Panc1 (cell line): ENCODE results near the gene LZTFL1. TPM values are rescaled to one million over a fixed set of nuclear protein-coding genes. Genes with fewer than 3 reads are reported as not detected.

ENCODE experiments used
- ATAC-seq: fragments of 200-7000 bp; cut with Tn5 transposase; 2 replicates; pipeline ENCODE4 v1.9.1; 2020; ENCODE audit warnings: mild to moderate bottlenecking, moderate library complexity
- BruUV-seq: library from RNA; stranded (reverse); fragments of 400-500 nt; replicated peaks from 2 replicates; lab custom pipeline; 2021; lab: Mats Ljungman, UMichigan
- CTCF ChIA-PET: fragments of 300-600 bp; sonication (Branson Sonifier 250); formaldehyde crosslinking; loops from one replicate; lab custom pipeline; 2022; ENCODE audit warnings: antibody characterized with exemption; lab: Charles Lee
- POLR2A ChIA-PET: fragments of 300-600 bp; sonication (Branson Sonifier 250); formaldehyde crosslinking; loops from one replicate; lab custom pipeline; 2022; ENCODE audit warnings: antibody characterized with exemption; lab: Charles Lee
- DNase-seq: peaks from one replicate; pipeline ENCODE4 v3.0.0-alpha.2; 2010; ENCODE audit warnings: low read depth, low spot score
- H3K27ac ChIP-seq: 2 replicates; pipeline ENCODE4 v1.5.1; 2011; ENCODE audit warnings: mild to moderate bottlenecking, low read length, inconsistent platforms
- H3K27me3 ChIP-seq: fragments of 200-500 bp; sonication (Bioruptor generic); 2 replicates; pipeline ENCODE4 v1.6.0; 2014; ENCODE audit warnings: low read length, inconsistent platforms; ENCODE audit not compliant: control insufficient read depth, insufficient read depth
- H3K36me3 ChIP-seq: fragments of 200-500 bp; sonication (Bioruptor generic); 2 replicates; pipeline ENCODE4 v1.5.1; 2014; ENCODE audit warnings: inconsistent platforms, mild to moderate bottlenecking, low read length, moderate library complexity; ENCODE audit not compliant: control insufficient read depth, insufficient read depth
- H3K4me1 ChIP-seq: 2 replicates; pipeline ENCODE4 v1.5.1; 2011; ENCODE audit warnings: inconsistent platforms, mild to moderate bottlenecking, low read length, moderate library complexity; ENCODE audit not compliant: control insufficient read depth, insufficient read depth
- H3K4me3 ChIP-seq, 2 experiments: 2 replicates each; pipeline ENCODE4 v1.5.1; 2011 to 2012; ENCODE audit warnings: low read depth in 2 of 2, low read length in 2 of 2, mild to moderate bottlenecking in 2 of 2, inconsistent platforms in 1 of 2, moderate library complexity in 1 of 2
- H3K9me3 ChIP-seq: fragments of 200-500 bp; sonication (Bioruptor generic); 2 replicates; pipeline ENCODE4 v1.5.1; 2014; ENCODE audit warnings: low read depth, mild to moderate bottlenecking, inconsistent platforms, low read length, moderate library complexity; ENCODE audit not compliant: control insufficient read depth, insufficient read depth
- CTCF ChIP-seq: fragments of 450-650 bp; IDR thresholded peaks from 2 replicates; pipeline ENCODE4 v1.5.1; 2017; ENCODE audit warnings: mild to moderate bottlenecking
- POLR2AphosphoS5 ChIP-seq: IDR thresholded peaks from 2 replicates; pipeline ENCODE4 v1.6.1; 2012; ENCODE audit warnings: mild to moderate bottlenecking, low read depth, low read length, moderate library complexity
- REST ChIP-seq, 2 experiments: IDR thresholded peaks; 2 replicates each; pipeline ENCODE4 v1.6.1; 2011 to 2012; ENCODE audit warnings: low read depth in 2 of 2, control low read depth in 1 of 2, low read length in 1 of 2, mild to moderate bottlenecking in 1 of 2, moderate library complexity in 1 of 2; ENCODE audit not compliant: insufficient read depth in 1 of 2
- SIN3A ChIP-seq: IDR thresholded peaks from 2 replicates; pipeline ENCODE4 v1.6.1; 2012; ENCODE audit warnings: low read depth, mild to moderate bottlenecking, low read length, moderate library complexity, borderline replicate concordance; ENCODE audit not compliant: insufficient read depth
- TCF7L2 ChIP-seq: IDR thresholded peaks from 2 replicates; pipeline ENCODE4 v1.6.1; 2011; ENCODE audit warnings: mild to moderate bottlenecking, low read depth, low read length, inconsistent platforms
- in situ Hi-C: cut with HindIII; loops from 2 replicates; pipeline ENCODE4 v1.10.0; 2016; ENCODE audit warnings: low sequenced_read_pairs, low pct_unique_long_range_greater_than_20kb
- intact Hi-C: fragments of 100-400 bp; cut with micrococcal nuclease; formaldehyde crosslinking; loops from one replicate; pipeline ENCODE4 v1.10.0; 2022; ENCODE audit not compliant: unreplicated experiment
- total RNA-seq: library from RNA; stranded (reverse); gene quantifications from one replicate; pipeline ENCODE4 v1.2.1, GENCODE V29; 2021; ENCODE audit not compliant: unreplicated experiment

The LZTFL1 gene
- total RNA-seq, 1 experiment from 2014 or later, result 12.3 TPM

- CTCF ChIA-PET, result no interaction called here
- H3K4me1 ChIP-seq, result no peaks in the 10 kb centered on the region
- no peak overlapping the region for H3K27ac ChIP-seq
- BruUV-seq, result no TSS peak
- no peaks in the 10 kb centered on the region for H3K36me3 ChIP-seq
- no peaks in the 10 kb centered on the region for H3K9me3 ChIP-seq
- TF ChIP-seq CTCF, result no peak
- TF ChIP-seq REST (IDR thresholded peaks at IDR 0.05; ENCODE audit: insufficient read depth in 1 of 2, low read depth in 2 of 2, low read length in 1 of 2), result no peak
- TF ChIP-seq POLR2AphosphoS5, result no peak
- TF ChIP-seq TCF7L2, result no peak
- TF ChIP-seq SIN3A, result no peak
- POLR2A ChIA-PET, result no interaction called here
- peaks cover 3% of the 10 kb centered on the region for H3K27me3 ChIP-seq
- ATAC-seq (no peak), DNase-seq (no peak)
- H3K4me3 ChIP-seq, result no peak overlapping the region
- intact Hi-C loops (no loop called here), in situ Hi-C loops (no loop called here)
Observed at GRCh38 chr3:45802146-45802545, 39.8 kb downstream of the LZTFL1 start.

DNA sequence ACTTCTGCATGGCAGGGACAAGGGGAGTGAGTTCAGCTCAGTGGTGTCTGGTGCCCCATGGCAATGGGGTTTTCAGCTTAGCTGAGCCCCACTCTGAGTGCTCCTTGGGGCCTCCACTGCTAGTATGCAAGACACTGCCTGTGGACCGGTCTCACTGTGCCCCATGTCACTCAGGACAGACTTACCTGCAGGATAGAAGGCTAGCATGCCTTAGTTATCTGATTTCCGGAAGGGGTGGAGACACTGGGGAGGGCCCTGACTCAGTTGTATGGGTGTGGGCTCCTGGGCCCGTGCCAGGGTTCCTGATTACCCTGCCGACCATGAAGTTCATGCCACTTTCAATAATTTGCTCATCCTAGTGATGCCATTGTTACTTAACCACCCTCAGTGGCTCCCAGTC, 41.3 kb downstream of the LZTFL1 start:
- no TSS peak for BruUV-seq
- POLR2A ChIA-PET, result no interaction called here
- Histone ChIP-seq H3K4me3 (no peak overlapping the region), H3K9me3 (no peaks in the 10 kb centered on the region), H3K36me3 (no peaks in the 10 kb centered on the region), H3K27me3 (peaks cover 7% of the 10 kb centered on the region), H3K4me1 (peaks cover 4% of the 10 kb centered on the region; the same call in 1 of the 2 replicates), H3K27ac (no peak overlapping the region)
- intact Hi-C loops, result no loop called here
- TF ChIP-seq SIN3A (no peak), POLR2AphosphoS5 (no peak), TCF7L2 (no peak), CTCF (no peak), REST (IDR thresholded peaks at IDR 0.05; ENCODE audit: insufficient read depth in 1 of 2, low read depth in 2 of 2, low read length in 1 of 2) (no peak)
- in situ Hi-C loops, result no loop called here
- CTCF ChIA-PET, result no interaction called here
- DNase-seq (no peak), ATAC-seq (no peak)
